D341Med (cell line): Measurements from ENCODE around the gene LRCH4.

Experiments used
- DNase-seq: peaks from one replicate; pipeline ENCODE4 v3.0.0; 2012; ENCODE audit warnings: low spot score

The LRCH4 gene

GRCh38 chr7:100585511-100586265, at the start of gene LRCH4:
Gene LRCH4 (minus strand): TSS chr7:100586129. CDS start chr7:100586100, 29 bp downstream.
- peak; percentile 83 for DNase-seq

- DNase-seq: peak; percentile 68
Observed at GRCh38 chr7:100632951-100633717, 47.2 kb upstream of the LRCH4 start.

DNA sequence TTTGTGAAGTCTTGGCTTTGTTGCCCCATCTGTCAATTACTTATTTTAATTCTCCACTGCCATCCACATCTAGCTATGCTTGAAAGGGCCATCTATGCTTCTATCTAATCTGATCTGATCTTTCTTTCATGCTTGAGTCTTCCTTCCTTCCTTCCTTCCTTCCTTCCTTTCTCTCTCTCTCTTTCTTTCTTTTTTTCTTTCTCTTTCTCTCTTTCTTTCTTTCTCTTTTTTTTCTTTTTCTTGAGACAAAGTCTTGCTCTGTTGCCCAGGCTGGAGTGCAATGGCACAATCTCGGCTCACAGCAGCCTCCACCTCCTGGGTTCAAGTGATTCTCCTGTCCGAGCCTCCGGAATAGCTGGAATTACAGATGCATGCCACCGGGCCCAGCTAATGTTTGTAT, 44.1 kb upstream of the LRCH4 start:
- DNase-seq: no peak

- DNase-seq: peak; percentile 63
Observed at GRCh38 chr7:100629117-100629716, 43.3 kb upstream of the LRCH4 start.

- DNase-seq: peak; percentile 35
Observed at GRCh38 chr7:100627238-100627549, 41.3 kb upstream of the LRCH4 start.

- peak; percentile 97 for DNase-seq
Observed at GRCh38 chr7:100626530-100627237, 40.8 kb upstream of the LRCH4 start.

GRCh38 chr7:100626055-100626454, 40.1 kb upstream of the LRCH4 start:
- no peak for DNase-seq

GRCh38 chr7:100623951-100624824, 38.3 kb upstream of the LRCH4 start:
- no peak for DNase-seq

DNA sequence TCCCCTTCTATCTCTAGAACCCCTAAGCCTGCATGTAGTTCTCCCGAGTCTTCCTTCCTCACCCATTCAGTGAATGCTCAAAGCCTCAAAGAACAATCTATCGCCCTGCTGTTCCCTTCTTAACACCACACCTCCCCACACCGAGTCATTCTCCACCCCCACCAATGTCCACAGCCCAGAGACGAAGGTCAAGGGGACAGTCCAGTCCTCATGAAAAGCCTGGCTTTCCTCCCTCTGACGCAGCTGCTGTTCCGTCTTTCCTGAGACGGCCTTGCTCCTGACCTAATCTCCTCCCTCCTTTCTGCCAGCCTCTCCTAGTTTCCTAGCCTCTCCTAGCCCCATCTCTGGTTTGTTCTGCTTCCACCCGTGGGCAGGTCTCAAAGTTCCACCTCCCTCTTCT, 35.6 kb upstream of the LRCH4 start:
- no peak for DNase-seq

- no peak for DNase-seq
Observed at GRCh38 chr7:100620804-100621203, 34.9 kb upstream of the LRCH4 start.

DNA sequence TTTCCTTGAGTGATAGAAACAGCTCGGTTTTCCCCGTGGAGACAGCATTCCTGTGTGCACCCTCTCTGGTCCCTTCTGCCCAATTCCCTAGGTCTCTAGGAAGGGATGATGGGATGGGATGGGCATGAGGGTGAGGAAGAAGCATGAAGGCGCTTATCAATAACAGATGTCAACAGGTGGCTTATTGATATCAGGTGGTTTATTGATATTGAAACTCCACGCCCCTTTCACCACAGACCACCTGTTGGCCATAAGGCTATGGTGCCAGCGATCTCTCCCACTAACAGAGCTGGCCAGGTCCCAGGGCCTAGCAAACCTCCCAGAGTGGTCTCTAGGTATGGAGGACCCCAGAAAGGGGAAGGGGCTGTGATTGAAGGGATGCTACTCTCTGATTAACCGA, 34.3 kb upstream of the LRCH4 start:
- DNase-seq: no peak

- DNase-seq: no peak
Observed at GRCh38 chr7:100614308-100614861, 28.5 kb upstream of the LRCH4 start.

DNA sequence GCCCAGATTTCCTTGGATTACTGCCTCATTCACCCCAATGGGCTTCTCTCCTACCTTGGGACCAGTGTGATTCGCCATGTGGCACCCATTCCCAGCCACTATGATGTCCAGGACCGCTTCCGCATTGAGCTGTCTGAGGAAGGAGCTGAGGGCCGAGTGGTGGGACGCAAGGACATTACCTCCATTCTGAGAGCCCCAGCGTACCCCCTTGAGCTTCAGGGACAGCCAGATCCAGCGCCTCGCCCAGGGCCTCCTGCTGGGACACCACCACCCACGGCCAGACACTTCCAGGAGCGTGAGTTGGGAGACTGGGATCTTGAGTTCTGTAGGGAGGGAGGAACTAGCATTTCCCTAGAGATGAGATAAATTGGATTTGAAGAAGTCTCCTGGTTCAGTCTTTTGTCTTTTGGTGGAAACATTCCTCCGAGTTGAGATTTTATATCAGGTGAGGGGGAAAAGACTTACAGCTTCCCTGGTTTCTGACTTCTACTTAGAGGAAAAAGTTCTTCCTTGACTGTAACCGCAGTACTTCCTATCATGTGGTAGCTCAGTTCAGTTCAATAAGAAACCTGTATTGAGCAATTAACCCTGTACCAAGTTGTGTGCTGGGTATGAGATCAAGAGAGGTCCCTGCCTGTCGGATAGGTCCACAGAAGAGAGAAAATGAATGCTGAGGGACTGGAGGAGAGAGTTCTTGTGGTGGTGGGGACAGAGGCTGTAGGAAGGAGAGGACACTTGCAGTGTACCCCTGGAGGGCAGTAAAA, 27.7 kb upstream of the LRCH4 start:
- DNase-seq: no peak

DNA sequence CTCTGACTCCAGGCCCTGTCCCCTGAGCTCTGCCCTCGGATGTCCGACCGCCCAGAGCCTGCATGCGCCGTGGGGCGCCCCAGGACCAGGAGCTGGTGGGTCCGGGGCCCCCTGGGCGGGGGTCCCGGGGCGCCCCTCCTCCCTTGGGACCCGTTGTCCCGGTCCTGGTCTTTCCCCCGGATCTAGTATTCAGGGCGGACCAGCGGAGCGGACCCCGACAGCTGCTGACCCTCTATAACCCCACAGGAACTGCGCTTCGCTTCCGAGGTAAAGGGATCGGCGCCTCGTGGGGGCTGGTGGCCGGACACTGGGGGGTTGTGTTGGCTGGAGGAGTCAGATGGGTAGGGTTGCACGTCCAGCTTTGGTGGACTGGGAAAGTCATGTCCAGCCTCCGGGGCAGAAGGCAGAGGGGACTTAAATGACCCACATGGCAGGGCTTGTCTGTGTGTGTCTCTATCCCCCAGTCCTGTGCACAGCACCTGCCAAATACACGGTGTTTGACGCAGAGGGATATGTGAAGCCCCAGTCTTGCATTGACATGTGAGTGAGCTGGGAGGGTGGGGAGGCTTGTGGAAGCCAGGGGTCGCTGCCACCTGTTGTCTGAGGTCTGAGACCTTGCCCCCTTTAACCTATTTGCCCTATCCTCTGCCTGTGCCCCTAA, 26.9 kb upstream of the LRCH4 start:
- DNase-seq: no peak

DNA sequence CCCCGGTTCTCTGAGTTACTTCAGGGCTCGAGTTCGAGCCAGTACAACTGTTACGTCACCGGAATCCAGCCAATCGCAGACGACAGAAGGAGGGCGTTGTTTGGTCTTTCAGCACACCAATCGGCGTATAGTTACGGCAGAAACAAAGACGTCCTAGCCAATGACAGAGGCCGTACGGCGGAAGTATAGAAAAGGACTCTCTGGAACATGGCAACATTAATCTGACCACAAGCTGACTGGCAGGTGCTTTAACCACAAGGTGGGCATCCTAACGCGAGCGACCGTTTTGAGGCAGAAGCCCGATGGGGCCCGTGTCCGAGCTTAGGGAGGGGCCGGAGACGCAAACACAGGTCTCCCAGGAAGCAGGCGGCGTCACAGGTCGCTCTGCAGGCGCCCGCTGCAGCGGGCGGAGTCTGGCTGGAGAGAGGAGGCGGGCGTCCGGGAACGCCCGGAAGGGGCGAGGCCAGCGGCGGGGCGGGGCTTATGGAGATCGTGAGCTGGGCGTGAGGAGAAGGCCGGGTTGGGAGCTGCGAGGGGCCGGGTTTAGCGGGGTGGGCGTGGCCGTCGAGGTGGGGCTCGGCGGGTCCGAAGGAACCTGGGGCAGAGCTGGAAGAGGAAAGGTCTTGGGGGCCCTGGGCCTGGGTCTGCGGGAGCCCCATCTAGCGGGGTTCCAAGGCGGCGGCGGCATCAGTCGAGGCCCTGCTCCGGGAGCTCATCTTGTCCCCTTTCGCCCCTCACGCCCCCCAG, 26.2 kb upstream of the LRCH4 start, which contains the start of gene MOSPD3:
MOSPD3 (plus strand) TSS at position 558 of the 747 bp plus-strand sequence. CDS start 252 bp downstream, outside the sequence.
- peak; percentile 98 for DNase-seq

- no peak for DNase-seq
Observed at GRCh38 chr7:100609958-100610357, 24.0 kb upstream of the LRCH4 start.

DNA sequence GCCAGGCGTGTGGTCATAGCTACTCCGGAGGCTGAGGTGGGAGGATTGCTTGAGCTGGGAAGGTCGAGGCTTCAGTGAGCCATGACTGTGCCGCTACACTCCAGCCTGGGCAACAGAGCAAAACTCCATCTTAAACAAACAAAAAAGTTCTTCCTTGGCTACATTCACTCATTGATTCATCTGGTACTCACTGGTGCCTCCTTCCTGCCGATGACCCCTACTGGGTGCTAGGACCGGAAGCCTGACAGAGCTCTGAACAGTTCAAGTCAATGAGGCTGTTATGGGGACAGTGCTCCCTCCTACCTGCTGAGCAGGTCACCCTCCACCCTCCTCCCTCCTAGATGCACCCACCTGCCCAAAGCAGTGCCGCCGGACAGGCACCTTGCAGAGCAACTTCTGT, 21.2 kb upstream of the LRCH4 start:
- DNase-seq: no peak

GRCh38 chr7:100606313-100606712, 20.4 kb upstream of the LRCH4 start:
- DNase-seq: no peak
